NB4 (cell line): ENCODE measurements around the gene PGPEP1.

Source experiments
- DNase-seq: peaks from one replicate; pipeline ENCODE4 v3.0.0; 2010; ENCODE audit warnings: low read depth
- H3K4me3 ChIP-seq: one replicate; pipeline ENCODE4 v1.5.1; 2011; ENCODE audit warnings: mild to moderate bottlenecking, low read depth, low read length, moderate library complexity
- MYC ChIP-seq: IDR thresholded peaks from 2 replicates; pipeline ENCODE4 v1.6.1; 2011; ENCODE audit warnings: low read depth, low read length
- POLR2A ChIP-seq: IDR thresholded peaks from 2 replicates; pipeline ENCODE4 v1.6.1; 2011; ENCODE audit warnings: mild to moderate bottlenecking; ENCODE audit not compliant: insufficient read length; ENCODE audit errors: extremely low read depth
- TF ChIP-seq, protein P1 (sequence below): IDR thresholded peaks from 2 replicates; pipeline ENCODE4 v1.6.1; 2011; ENCODE audit warnings: low read depth, low read length
- TF ChIP-seq, protein P2 (sequence below): IDR thresholded peaks from one replicate; pipeline ENCODE4 v1.5.1; 2012; ENCODE audit warnings: low read depth, low read length

Gene PGPEP1, protein sequence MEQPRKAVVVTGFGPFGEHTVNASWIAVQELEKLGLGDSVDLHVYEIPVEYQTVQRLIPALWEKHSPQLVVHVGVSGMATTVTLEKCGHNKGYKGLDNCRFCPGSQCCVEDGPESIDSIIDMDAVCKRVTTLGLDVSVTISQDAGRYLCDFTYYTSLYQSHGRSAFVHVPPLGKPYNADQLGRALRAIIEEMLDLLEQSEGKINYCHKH

DNA sequence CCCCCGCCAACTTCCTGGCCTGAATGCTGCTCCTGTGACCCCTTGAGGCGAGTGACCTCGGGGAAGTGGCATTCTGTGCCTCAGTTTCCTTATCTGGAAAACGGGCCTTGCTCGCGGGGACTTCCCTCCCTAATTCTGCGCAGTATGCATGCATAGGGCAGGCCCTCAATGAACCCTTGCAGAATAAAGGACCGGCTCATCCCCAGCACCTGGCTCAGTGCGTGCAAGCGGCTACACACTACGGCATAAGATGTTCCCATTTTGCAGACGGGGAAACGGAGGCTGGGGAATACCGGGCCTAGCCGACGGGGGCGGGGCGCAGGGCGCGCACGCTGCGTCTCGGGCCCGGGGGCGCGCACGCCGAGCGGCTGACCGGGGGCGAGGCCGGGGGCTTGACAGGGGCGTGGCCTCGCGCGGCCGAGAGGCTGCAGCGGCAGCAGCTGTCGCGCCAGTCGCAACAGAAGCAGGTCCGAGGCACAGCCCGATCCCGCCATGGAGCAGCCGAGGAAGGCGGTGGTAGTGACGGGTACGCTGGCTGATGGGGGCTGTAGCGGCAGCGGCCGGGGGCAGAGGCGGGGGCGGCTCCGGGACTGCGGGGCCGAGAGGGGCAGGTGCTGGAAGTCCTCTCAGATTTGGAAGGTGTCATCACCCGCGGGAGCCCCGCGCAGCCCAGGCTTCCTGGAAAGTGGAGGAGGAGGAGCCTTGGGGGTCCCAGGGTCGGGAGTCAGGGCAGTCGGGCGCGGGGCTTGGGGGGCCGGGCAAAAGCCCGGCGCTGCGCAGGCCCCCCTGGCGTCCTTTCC, at the start of gene PGPEP1:
PGPEP1 (plus strand) TSS at position 409 of the 800 bp plus-strand sequence; CDS start at position 493, 84 bp downstream.
- TF ChIP-seq POLR2A = peak; percentile 51
- TF ChIP-seq, protein P1, sequence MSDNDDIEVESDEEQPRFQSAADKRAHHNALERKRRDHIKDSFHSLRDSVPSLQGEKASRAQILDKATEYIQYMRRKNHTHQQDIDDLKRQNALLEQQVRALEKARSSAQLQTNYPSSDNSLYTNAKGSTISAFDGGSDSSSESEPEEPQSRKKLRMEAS = no peak

GRCh38 chr19:18291019-18291524, 49.3 kb upstream of the PGPEP1 start:
- TF ChIP-seq, protein P1 = no peak
- no peak for TF ChIP-seq POLR2A
- no peak for TF ChIP-seq MYC
- TF ChIP-seq, protein P2, sequence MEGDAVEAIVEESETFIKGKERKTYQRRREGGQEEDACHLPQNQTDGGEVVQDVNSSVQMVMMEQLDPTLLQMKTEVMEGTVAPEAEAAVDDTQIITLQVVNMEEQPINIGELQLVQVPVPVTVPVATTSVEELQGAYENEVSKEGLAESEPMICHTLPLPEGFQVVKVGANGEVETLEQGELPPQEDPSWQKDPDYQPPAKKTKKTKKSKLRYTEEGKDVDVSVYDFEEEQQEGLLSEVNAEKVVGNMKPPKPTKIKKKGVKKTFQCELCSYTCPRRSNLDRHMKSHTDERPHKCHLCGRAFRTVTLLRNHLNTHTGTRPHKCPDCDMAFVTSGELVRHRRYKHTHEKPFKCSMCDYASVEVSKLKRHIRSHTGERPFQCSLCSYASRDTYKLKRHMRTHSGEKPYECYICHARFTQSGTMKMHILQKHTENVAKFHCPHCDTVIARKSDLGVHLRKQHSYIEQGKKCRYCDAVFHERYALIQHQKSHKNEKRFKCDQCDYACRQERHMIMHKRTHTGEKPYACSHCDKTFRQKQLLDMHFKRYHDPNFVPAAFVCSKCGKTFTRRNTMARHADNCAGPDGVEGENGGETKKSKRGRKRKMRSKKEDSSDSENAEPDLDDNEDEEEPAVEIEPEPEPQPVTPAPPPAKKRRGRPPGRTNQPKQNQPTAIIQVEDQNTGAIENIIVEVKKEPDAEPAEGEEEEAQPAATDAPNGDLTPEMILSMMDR = no peak
- no peak overlapping the region for H3K4me3 ChIP-seq

More for the DNA sequence above, at the start of gene PGPEP1:
- H3K4me3 ChIP-seq = peak within 1 kb of the TSS; percentile 61
- peak; percentile 71 for DNase-seq

GRCh38 chr19:18291590-18292461, 48.6 kb upstream of the PGPEP1 start:
- DNase-seq = peak; percentile 96
- TF ChIP-seq POLR2A (peak; percentile 49), MYC (no peak; the same call in 1 of the 2 replicates)
- TF ChIP-seq, protein P2 = no peak

More at GRCh38 chr19:18291019-18291524, 49.3 kb upstream of the PGPEP1 start:
- DNase-seq = no peak

GRCh38 chr19:18292462-18292809, 48.0 kb upstream of the PGPEP1 start:
- DNase-seq = no peak
- peak overlapping the region; percentile 61 for H3K4me3 ChIP-seq
- TF ChIP-seq POLR2A = no peak
- no peak for TF ChIP-seq MYC
- TF ChIP-seq, protein P1 = no peak
- TF ChIP-seq, protein P2 = no peak

More at GRCh38 chr19:18291590-18292461, 48.6 kb upstream of the PGPEP1 start:
- H3K4me3 ChIP-seq = peak overlapping the region; percentile 61

- H3K4me3 ChIP-seq = peak overlapping the region; percentile 61
- peak; percentile 86 for DNase-seq
- TF ChIP-seq, protein P2 = no peak
- peak; percentile 47 for TF ChIP-seq MYC
- TF ChIP-seq, protein P1 = peak; percentile 32; the same call in 1 of the 2 replicates
- no peak for TF ChIP-seq POLR2A
Measured at GRCh38 chr19:18292810-18293641, 47.4 kb upstream of the PGPEP1 start.
